ENCODE data around the gene POLR3B. TPM values are rescaled to one million over a fixed set of nuclear protein-coding genes. Genes with fewer than 3 reads are reported as not detected.

The POLR3B gene
- total RNA-seq, 1 experiment from 2014 or later = 10.7 TPM

DNA sequence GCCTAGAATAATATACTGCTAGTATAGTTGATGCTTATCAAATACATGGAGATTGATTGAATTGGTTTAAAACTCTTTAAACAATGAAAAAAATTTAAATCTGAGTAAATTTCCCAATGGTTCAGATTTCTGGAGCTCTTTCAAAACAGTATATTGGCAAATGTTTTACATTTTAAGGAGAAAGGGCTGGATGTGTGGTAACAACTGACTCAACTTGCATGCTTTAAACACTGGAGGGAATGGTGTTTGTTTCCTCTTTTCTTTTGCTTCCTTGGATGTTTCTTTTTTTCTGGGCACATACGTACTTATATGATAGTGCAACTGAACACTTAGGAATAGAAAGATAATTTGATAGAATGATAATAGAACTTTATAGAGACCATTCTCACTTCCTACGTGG is 151.4 kb downstream of the POLR3B start:
- POLR2A ChIA-PET = no interaction called here
- Histone ChIP-seq H3K4me2 (ENCODE audit: low read length) (no peak overlapping the region), H3K4me1 (ENCODE audit: control insufficient read depth in 1 of 2, insufficient read depth in 2 of 2, low read length in 2 of 2) (no peaks in the 10 kb centered on the region), H2AFZ (ENCODE audit: low read depth, low read length, poor library complexity, severe bottlenecking) (no peak overlapping the region), H3K27me3 (ENCODE audit: insufficient read depth, low read length) (no peaks in the 10 kb centered on the region), H4K20me1 (ENCODE audit: insufficient read depth) (no peaks in the 10 kb centered on the region), H3K9me3 (ENCODE audit: control insufficient read depth in 1 of 2, insufficient read depth in 1 of 2, low read depth in 1 of 2, low read length in 2 of 2) (no peaks in the 10 kb centered on the region), H3K4me3 (replicated peaks in 1 of 2; ENCODE audit: low read depth in 1 of 2, low read length in 2 of 2) (no peak overlapping the region), H3K9ac (ENCODE audit: low read length) (no peak overlapping the region), H3K79me2 (ENCODE audit: insufficient read depth, low read length) (no peaks in the 10 kb centered on the region), H3K27ac (ENCODE audit: low read depth, low read length) (no peak overlapping the region), H3K36me3 (ENCODE audit: control insufficient read depth in 1 of 2, insufficient read depth in 2 of 2, low read length in 2 of 2) (peaks cover 0 to 10% of the 10 kb centered on the region in 2 experiments; a peak in 2 of 4 replicates), H3K9me2 (ENCODE audit: insufficient read depth) (no peaks in the 10 kb centered on the region)
- TF ChIP-seq ZFX (IDR thresholded peaks at IDR 0.05) = no peak
- intact Hi-C loops (cut with micrococcal nuclease) = no loop called here
- RAD21 ChIA-PET (ENCODE audit: low non-redundant PET in 1 of 2, low total read pairs in 2 of 2, uncharacterized antibody in 2 of 2, unreplicated experiment in 2 of 2) = no interaction called here
- BruUV-seq (replicated peaks) = no TSS peak
- ATAC-seq (no peak), DNase-seq (ENCODE audit: low read depth, low spot score) (no peak)
- CTCF ChIA-PET = no interaction called here

DNA sequence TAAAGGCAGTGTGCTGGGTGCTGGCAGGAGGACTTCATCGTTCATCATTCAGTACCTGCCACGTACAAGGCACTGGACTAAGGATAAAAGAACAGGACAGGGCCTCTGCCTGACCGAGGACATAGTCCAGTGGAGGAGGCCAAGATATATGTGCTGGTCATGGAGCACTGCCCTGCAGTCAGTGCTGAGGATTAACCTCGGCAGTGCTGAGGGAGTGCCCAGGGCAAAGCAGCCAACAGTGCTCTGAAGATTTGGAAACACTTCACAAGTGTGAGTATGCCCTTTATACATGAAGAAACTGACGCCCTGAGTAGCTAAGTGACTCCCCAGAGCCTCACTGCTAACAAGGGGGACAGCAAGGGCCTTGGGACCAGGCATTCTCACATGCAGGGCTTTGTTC is 153.8 kb downstream of the POLR3B start:
- intact Hi-C loops (cut with micrococcal nuclease) = no loop called here
- ATAC-seq (no peak), DNase-seq (ENCODE audit: low read depth, low spot score) (no peak)
- Histone ChIP-seq H3K9me3 (ENCODE audit: control insufficient read depth in 1 of 2, insufficient read depth in 1 of 2, low read depth in 1 of 2, low read length in 2 of 2) (no peaks in the 10 kb centered on the region), H3K4me3 (replicated peaks in 1 of 2; ENCODE audit: low read depth in 1 of 2, low read length in 2 of 2) (no peak overlapping the region), H2AFZ (ENCODE audit: low read depth, low read length, poor library complexity, severe bottlenecking) (no peak overlapping the region), H3K27me3 (ENCODE audit: insufficient read depth, low read length) (no peaks in the 10 kb centered on the region), H3K4me2 (ENCODE audit: low read length) (no peak overlapping the region), H3K4me1 (ENCODE audit: control insufficient read depth in 1 of 2, insufficient read depth in 2 of 2, low read length in 2 of 2) (no peaks in the 10 kb centered on the region), H3K79me2 (ENCODE audit: insufficient read depth, low read length) (no peaks in the 10 kb centered on the region), H4K20me1 (ENCODE audit: insufficient read depth) (no peaks in the 10 kb centered on the region), H3K27ac (ENCODE audit: low read depth, low read length) (no peak overlapping the region), H3K9me2 (ENCODE audit: insufficient read depth) (no peaks in the 10 kb centered on the region), H3K9ac (ENCODE audit: low read length) (no peak overlapping the region), H3K36me3 (ENCODE audit: control insufficient read depth in 1 of 2, insufficient read depth in 2 of 2, low read length in 2 of 2) (peaks cover 0 to 10% of the 10 kb centered on the region in 2 experiments; a peak in 2 of 4 replicates)
- RAD21 ChIA-PET (ENCODE audit: low non-redundant PET in 1 of 2, low total read pairs in 2 of 2, uncharacterized antibody in 2 of 2, unreplicated experiment in 2 of 2) = no interaction called here
- POLR2A ChIA-PET = no interaction called here
- TF ChIP-seq ZFX (IDR thresholded peaks at IDR 0.05) (no peak), POLR2A (IDR thresholded peaks at IDR 0.05; ENCODE audit: borderline replicate concordance, extremely low read depth, insufficient read depth, insufficient read length) (no peak), SRF (IDR thresholded peaks at IDR 0.05; ENCODE audit: low read depth) (no peak), TCF7L2 (IDR thresholded peaks at IDR 0.05; ENCODE audit: borderline replicate concordance, extremely low read depth, insufficient read depth, insufficient read length) (no peak), ZNF274 (IDR thresholded peaks at IDR 0.05; ENCODE audit: low read depth, low read length) (no peak), CBX3 (IDR thresholded peaks at IDR 0.05; ENCODE audit: low read depth) (no peak), RAD21 (IDR thresholded peaks at IDR 0.05; ENCODE audit: low read depth) (no peak)
- TF ChIP-seq, protein P1, sequence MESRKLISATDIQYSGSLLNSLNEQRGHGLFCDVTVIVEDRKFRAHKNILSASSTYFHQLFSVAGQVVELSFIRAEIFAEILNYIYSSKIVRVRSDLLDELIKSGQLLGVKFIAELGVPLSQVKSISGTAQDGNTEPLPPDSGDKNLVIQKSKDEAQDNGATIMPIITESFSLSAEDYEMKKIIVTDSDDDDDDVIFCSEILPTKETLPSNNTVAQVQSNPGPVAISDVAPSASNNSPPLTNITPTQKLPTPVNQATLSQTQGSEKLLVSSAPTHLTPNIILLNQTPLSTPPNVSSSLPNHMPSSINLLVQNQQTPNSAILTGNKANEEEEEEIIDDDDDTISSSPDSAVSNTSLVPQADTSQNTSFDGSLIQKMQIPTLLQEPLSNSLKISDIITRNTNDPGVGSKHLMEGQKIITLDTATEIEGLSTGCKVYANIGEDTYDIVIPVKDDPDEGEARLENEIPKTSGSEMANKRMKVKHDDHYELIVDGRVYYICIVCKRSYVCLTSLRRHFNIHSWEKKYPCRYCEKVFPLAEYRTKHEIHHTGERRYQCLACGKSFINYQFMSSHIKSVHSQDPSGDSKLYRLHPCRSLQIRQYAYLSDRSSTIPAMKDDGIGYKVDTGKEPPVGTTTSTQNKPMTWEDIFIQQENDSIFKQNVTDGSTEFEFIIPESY (IDR thresholded peaks at IDR 0.05; ENCODE audit: extremely low read depth, insufficient replicate concordance, low read length) = no peak
- TF ChIP-seq, protein P2, sequence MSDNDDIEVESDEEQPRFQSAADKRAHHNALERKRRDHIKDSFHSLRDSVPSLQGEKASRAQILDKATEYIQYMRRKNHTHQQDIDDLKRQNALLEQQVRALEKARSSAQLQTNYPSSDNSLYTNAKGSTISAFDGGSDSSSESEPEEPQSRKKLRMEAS (IDR thresholded peaks at IDR 0.05) = no peak
- TF ChIP-seq, protein P3, sequence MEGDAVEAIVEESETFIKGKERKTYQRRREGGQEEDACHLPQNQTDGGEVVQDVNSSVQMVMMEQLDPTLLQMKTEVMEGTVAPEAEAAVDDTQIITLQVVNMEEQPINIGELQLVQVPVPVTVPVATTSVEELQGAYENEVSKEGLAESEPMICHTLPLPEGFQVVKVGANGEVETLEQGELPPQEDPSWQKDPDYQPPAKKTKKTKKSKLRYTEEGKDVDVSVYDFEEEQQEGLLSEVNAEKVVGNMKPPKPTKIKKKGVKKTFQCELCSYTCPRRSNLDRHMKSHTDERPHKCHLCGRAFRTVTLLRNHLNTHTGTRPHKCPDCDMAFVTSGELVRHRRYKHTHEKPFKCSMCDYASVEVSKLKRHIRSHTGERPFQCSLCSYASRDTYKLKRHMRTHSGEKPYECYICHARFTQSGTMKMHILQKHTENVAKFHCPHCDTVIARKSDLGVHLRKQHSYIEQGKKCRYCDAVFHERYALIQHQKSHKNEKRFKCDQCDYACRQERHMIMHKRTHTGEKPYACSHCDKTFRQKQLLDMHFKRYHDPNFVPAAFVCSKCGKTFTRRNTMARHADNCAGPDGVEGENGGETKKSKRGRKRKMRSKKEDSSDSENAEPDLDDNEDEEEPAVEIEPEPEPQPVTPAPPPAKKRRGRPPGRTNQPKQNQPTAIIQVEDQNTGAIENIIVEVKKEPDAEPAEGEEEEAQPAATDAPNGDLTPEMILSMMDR (IDR thresholded peaks at IDR 0.05 in 2 of 3, conservative IDR thresholded peaks at IDR 0.05 in 1 of 3; ENCODE audit: borderline replicate concordance in 1 of 3, insufficient read depth in 1 of 3, low read depth in 2 of 3, low read length in 2 of 3) = no peak
- no TSS peak for BruUV-seq (replicated peaks)
- CTCF ChIA-PET = no interaction called here

Measured in HCT116 (cell line).